ENCODE data around the gene TMPRSS6. TPM values are rescaled to one million over a fixed set of nuclear protein-coding genes. Genes with fewer than 3 reads are reported as not detected.

Gene TMPRSS6
- total and polyA plus RNA-seq, 2 of the 8 experiments (the other 6 are each of a cell fraction or from before 2014, with no cell fraction given) = 0.02 TPM; not detected in 1

DNA sequence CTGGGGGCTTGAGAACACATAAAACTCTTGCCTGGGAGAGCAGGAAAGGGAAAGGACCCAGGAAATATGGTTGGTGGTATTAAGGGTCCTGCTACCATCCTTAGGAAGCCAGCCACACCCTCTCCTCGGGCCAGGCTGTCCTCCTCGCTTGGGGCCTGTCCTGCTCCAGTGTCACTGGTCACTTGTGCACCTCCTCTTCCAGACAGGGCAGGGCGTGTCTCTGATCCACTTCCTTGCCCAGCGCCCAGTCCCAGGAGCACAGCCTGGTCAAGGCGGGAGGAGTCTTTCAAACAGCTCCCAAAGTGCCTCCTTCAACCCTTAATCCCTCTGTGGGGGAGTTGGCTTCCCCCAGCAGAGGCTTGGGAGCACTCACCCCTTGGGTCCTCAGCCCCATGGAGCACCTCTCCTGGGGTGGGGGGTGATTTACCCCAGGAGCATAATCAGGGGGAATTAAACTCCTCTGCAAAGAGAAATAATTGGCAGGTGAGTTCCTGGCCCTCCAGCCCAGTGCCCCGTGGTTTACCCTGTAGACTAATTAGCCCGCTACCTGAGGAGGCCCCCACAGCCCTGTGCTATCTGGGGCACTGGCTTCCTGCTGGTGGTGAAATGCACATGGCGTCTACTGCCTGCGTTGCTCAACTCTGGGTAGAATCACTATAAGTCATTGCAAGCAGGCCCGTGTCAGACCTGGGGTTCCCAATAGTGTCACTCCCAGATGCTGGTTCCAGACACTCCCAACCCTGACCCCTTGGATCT, 8.0 kb downstream of the TMPRSS6 start:
- H3K4ac ChIP-seq (replicated peaks; ENCODE audit: insufficient read length, low read depth, low read length) = no peak overlapping the region
- H3K9ac ChIP-seq (replicated peaks in 1 of 4; ENCODE audit: extremely low read depth in 1 of 4, low read depth in 3 of 4, low read length in 3 of 4) = no peak overlapping the region
- H2BK15ac ChIP-seq (ENCODE audit: low read length) = no peak overlapping the region
- ChIA-PET POLR2A (ENCODE audit: partially characterized antibody) (interaction anchor here (0.7 to 1.6 kb wide), 3 partner anchors 36 to 83 kb away, joined by 3 read pairs; partner anchors contain the start of gene TST), CTCF (ENCODE audit: partially characterized antibody) (interaction anchor here (0.7 to 3.6 kb wide), 8 partner anchors 9 to 39 kb away, joined by 3 to 14 read pairs (median 3); no protein-coding TSS in a partner anchor)
- no peak overlapping the region for H2BK20ac ChIP-seq (ENCODE audit: low read length)
- no peaks in the 10 kb centered on the region for H4K20me1 ChIP-seq (replicated peaks in 1 of 2; ENCODE audit: control insufficient read depth in 1 of 2, insufficient read depth in 2 of 2, low read length in 2 of 2)
- FAIRE-seq (no peak), DNase-seq (ENCODE audit: low read depth in 1 of 2, low spot score in 2 of 2) (no peak)
- H3K27me3 ChIP-seq (replicated peaks in 1 of 4; ENCODE audit: control insufficient read depth in 3 of 4, extremely low read depth in 1 of 4, insufficient read depth in 3 of 4, low read length in 3 of 4) = peaks cover 0 to 8% (median 1%) of the 10 kb centered on the region in 4 experiments; a peak in 1 of 7 replicates
- H3K27ac ChIP-seq (ENCODE audit: low read depth, low read length) = no peak overlapping the region
- no peak overlapping the region for H3K23ac ChIP-seq (ENCODE audit: insufficient read length)
- H3K4me2 ChIP-seq (ENCODE audit: insufficient read depth in 1 of 2, low read depth in 2 of 2, low read length in 2 of 2) = no peak overlapping the region
- peak overlapping the region; percentile 61 for H4K91ac ChIP-seq (replicated peaks; ENCODE audit: insufficient read length, low read length)
- no peak overlapping the region for H2AFZ ChIP-seq (ENCODE audit: low read length)
- no peak for TF ChIP-seq GTF2F1 (IDR thresholded peaks at IDR 0.05; ENCODE audit: borderline replicate concordance, low read depth, low read length)
- no peak for TF ChIP-seq TEAD4 (IDR thresholded peaks at IDR 0.05; ENCODE audit: low read depth, low read length)
- no peak for TF ChIP-seq POU5F1 (IDR thresholded peaks at IDR 0.05; ENCODE audit: low read depth, low read length)
- no peak for TF ChIP-seq CBX5 (IDR thresholded peaks at IDR 0.05; ENCODE audit: low read depth, low read length)
- no peak for TF ChIP-seq JUN (IDR thresholded peaks at IDR 0.05; ENCODE audit: low read depth, low read length)
- no peak for TF ChIP-seq ASH2L (IDR thresholded peaks at IDR 0.05; ENCODE audit: low read length)
- TF ChIP-seq SIRT6 (IDR thresholded peaks at IDR 0.05; ENCODE audit: low read length) = no peak
- no peak for TF ChIP-seq CBX8 (IDR thresholded peaks at IDR 0.05; ENCODE audit: borderline replicate concordance, low read depth, low read length)
- no peak for TF ChIP-seq SP4 (IDR thresholded peaks at IDR 0.05; ENCODE audit: low read length)
- no peak for TF ChIP-seq NANOG (IDR thresholded peaks at IDR 0.05; ENCODE audit: insufficient read depth, low read depth, low read length, poor library complexity, severe bottlenecking)
- no peak for TF ChIP-seq KDM1A (IDR thresholded peaks at IDR 0.05; ENCODE audit: borderline replicate concordance, low read length)
- no peak for TF ChIP-seq RXRA (IDR thresholded peaks at IDR 0.05; ENCODE audit: insufficient read depth, low read depth, low read length)
- TF ChIP-seq PHF8 (conservative IDR thresholded peaks at IDR 0.05; ENCODE audit: low read depth, low read length) = no peak
- WGBS, 2 experiments (ENCODE audit: extremely low coverage in 1 of 2, insufficient coverage in 1 of 2, insufficient read length in 1 of 2, insufficient replicate concordance in 2 of 2, low coverage in 1 of 2, low lambda C conversion rate in 2 of 2, missing lambda C conversion rate in 1 of 2) = 89% methylated on average over 10 of the region's 10 CpGs; no CpG with 5 or more reads in 1 of the 2 experiments
- H3K9me3 ChIP-seq (ENCODE audit: insufficient read depth in 2 of 2, low read depth in 1 of 2, low read length in 1 of 2) = no peaks in the 10 kb centered on the region
- H2BK120ac ChIP-seq (replicated peaks; ENCODE audit: low read depth, low read length) = no peak overlapping the region
- no peak overlapping the region for H3K56ac ChIP-seq (replicated peaks; ENCODE audit: insufficient read length, low read depth, low read length)
- no peak overlapping the region for H4K5ac ChIP-seq (ENCODE audit: insufficient read length, low read depth, low read length)
- H3K23me2 ChIP-seq (ENCODE audit: low read depth, low read length) = no peaks in the 10 kb centered on the region; the same call in 1 of the 2 replicates
- H3K4me1 ChIP-seq (replicated peaks in 1 of 4; ENCODE audit: control insufficient read depth in 3 of 4, insufficient read depth in 4 of 4, low read length in 3 of 4) = no peaks in the 10 kb centered on the region; a peak in 1 of 7 replicates
- no peak overlapping the region for H3K18ac ChIP-seq (ENCODE audit: extremely low read depth, low read length)
- H2AK5ac ChIP-seq (ENCODE audit: low read depth, low read length) = no peak overlapping the region
- no peaks in the 10 kb centered on the region for H3K79me1 ChIP-seq (ENCODE audit: low read depth, low read length)
- no peak overlapping the region for H2BK5ac ChIP-seq (ENCODE audit: low read depth, low read length)
- no peak overlapping the region for H4K8ac ChIP-seq (ENCODE audit: extremely low read depth, insufficient read depth, low read length)
- H2BK12ac ChIP-seq (ENCODE audit: low read depth, low read length) = no peak overlapping the region
- H3K79me2 ChIP-seq (ENCODE audit: control insufficient read depth in 1 of 2, insufficient read depth in 2 of 2, low read length in 2 of 2) = no peaks in the 10 kb centered on the region
- no peaks in the 10 kb centered on the region for H3K36me3 ChIP-seq (ENCODE audit: control insufficient read depth in 2 of 4, insufficient read depth in 4 of 4, low read length in 3 of 4)
- H3K14ac ChIP-seq (ENCODE audit: insufficient read length) = no peak overlapping the region
- H3K4me3 ChIP-seq (ENCODE audit: extremely low read depth in 1 of 4, insufficient read depth in 2 of 4, low read depth in 3 of 4, low read length in 4 of 4) = no peak overlapping the region
